GM12891 (cell line): ENCODE measurements around the gene ANKS1B.

Source experiments
- DNase-seq: peaks from one replicate; pipeline ENCODE4 v3.0.0; 2011; ENCODE audit warnings: low spot score; ENCODE audit not compliant: insufficient read length
- FAIRE-seq: peaks from 2 replicates; lab custom pipeline; 2011; peaks lifted over from hg19 to GRCh38; lab: Jason Lieb, UNC
- PAX5 ChIP-seq: IDR thresholded peaks from 2 replicates; pipeline ENCODE4 v1.6.1; 2011; ENCODE audit warnings: low read length, moderate library complexity, mild to moderate bottlenecking; ENCODE audit not compliant: insufficient read depth, severe bottlenecking
- POLR2A ChIP-seq: IDR thresholded peaks from 2 replicates; pipeline ENCODE4 v1.6.1; 2011; ENCODE audit warnings: low read depth, low read length, control low read depth
- POLR2AphosphoS5 ChIP-seq: IDR thresholded peaks from 2 replicates; pipeline ENCODE4 v1.6.1; 2011; ENCODE audit warnings: low read depth, low read length, control low read depth
- POU2F2 ChIP-seq: IDR thresholded peaks from 2 replicates; pipeline ENCODE4 v1.6.1; 2011; ENCODE audit warnings: low read depth, mild to moderate bottlenecking, control low read depth, low read length, moderate library complexity
- SPI1 ChIP-seq: IDR thresholded peaks from 2 replicates; pipeline ENCODE4 v1.6.1; 2011; ENCODE audit warnings: low read depth, low read length, control low read depth
- TAF1 ChIP-seq: IDR thresholded peaks from 2 replicates; pipeline ENCODE4 v1.6.1; 2011; ENCODE audit warnings: low read depth, low read length, control low read depth

ANKS1B gene

GRCh38 chr12:98786653-98787052 lies 1198.1 kb downstream of the ANKS1B start:
- no peak for DNase-seq

GRCh38 chr12:98783420-98783819 lies 1201.3 kb downstream of the ANKS1B start:
- DNase-seq: no peak
- TF ChIP-seq POLR2AphosphoS5 (no peak), POLR2A (no peak), TAF1 (no peak), POU2F2 (no peak), SPI1 (no peak), PAX5 (no peak)
- no peak for FAIRE-seq

More at GRCh38 chr12:98786653-98787052, 1198.1 kb downstream of the ANKS1B start:
- TF ChIP-seq TAF1: no peak
- no peak for TF ChIP-seq POU2F2
- TF ChIP-seq POLR2A: no peak
- TF ChIP-seq PAX5: no peak
- TF ChIP-seq POLR2AphosphoS5: no peak
- no peak for TF ChIP-seq SPI1
- no peak for FAIRE-seq

- TF ChIP-seq POLR2AphosphoS5 (no peak), TAF1 (no peak), POU2F2 (no peak), POLR2A (no peak), SPI1 (no peak), PAX5 (no peak)
- DNase-seq: no peak
- FAIRE-seq: no peak
Observed at GRCh38 chr12:98780261-98780660, 1204.5 kb downstream of the ANKS1B start.

- FAIRE-seq (no peak), DNase-seq (no peak)
- TF ChIP-seq SPI1: no peak
- no peak for TF ChIP-seq POU2F2
- TF ChIP-seq PAX5: no peak
- no peak for TF ChIP-seq TAF1
- TF ChIP-seq POLR2A: no peak
- no peak for TF ChIP-seq POLR2AphosphoS5
Observed at GRCh38 chr12:98772818-98773217, 1211.9 kb downstream of the ANKS1B start.

- DNase-seq: no peak
- FAIRE-seq: no peak
- TF ChIP-seq POLR2AphosphoS5 (no peak), POU2F2 (no peak), PAX5 (no peak), POLR2A (no peak), SPI1 (no peak), TAF1 (no peak)
Observed at GRCh38 chr12:98771811-98772752, 1212.7 kb downstream of the ANKS1B start.

GRCh38 chr12:98770230-98770629 lies 1214.5 kb downstream of the ANKS1B start:
- FAIRE-seq: no peak
- no peak for DNase-seq
- TF ChIP-seq SPI1 (no peak), POLR2AphosphoS5 (no peak), POU2F2 (no peak), TAF1 (no peak), POLR2A (no peak), PAX5 (no peak)

GRCh38 chr12:98769068-98769467 lies 1215.7 kb downstream of the ANKS1B start:
- TF ChIP-seq POU2F2 (no peak), POLR2A (no peak), SPI1 (no peak), TAF1 (no peak), PAX5 (no peak), POLR2AphosphoS5 (no peak)
- FAIRE-seq: no peak

GRCh38 chr12:98767248-98767647 lies 1217.5 kb downstream of the ANKS1B start:
- no peak for FAIRE-seq

More at GRCh38 chr12:98769068-98769467, 1215.7 kb downstream of the ANKS1B start:
- no peak for DNase-seq

GRCh38 chr12:98763656-98764055 lies 1221.1 kb downstream of the ANKS1B start:
- DNase-seq (no peak), FAIRE-seq (no peak)

More at GRCh38 chr12:98767248-98767647, 1217.5 kb downstream of the ANKS1B start:
- TF ChIP-seq SPI1 (no peak), TAF1 (no peak), POLR2AphosphoS5 (no peak), PAX5 (no peak), POU2F2 (no peak), POLR2A (no peak)
- DNase-seq: no peak

More at GRCh38 chr12:98763656-98764055, 1221.1 kb downstream of the ANKS1B start:
- no peak for TF ChIP-seq POLR2A
- no peak for TF ChIP-seq POLR2AphosphoS5
- TF ChIP-seq POU2F2: no peak
- no peak for TF ChIP-seq PAX5
- no peak for TF ChIP-seq TAF1
- no peak for TF ChIP-seq SPI1
